Measurements from ENCODE around the gene CDK5. TPM values are rescaled to one million over a fixed set of nuclear protein-coding genes. Genes with fewer than 3 reads are reported as not detected.

Gene CDK5
- polyA plus RNA-seq, 1 donor from 2014 or later = 88.3 TPM

- Histone ChIP-seq H3K27me3 (ENCODE audit: insufficient read depth, low read depth, low read length) (no peaks in the 10 kb centered on the region), H4K20me1 (ENCODE audit: insufficient read depth) (no peaks in the 10 kb centered on the region), H3K9ac (ENCODE audit: low read length) (no peak overlapping the region), H3K4me2 (ENCODE audit: low read length) (no peak overlapping the region), H3K9me2 (ENCODE audit: insufficient read depth, low read length) (no peaks in the 10 kb centered on the region), H3K4me3 (ENCODE audit: low read length) (no peak overlapping the region), H3K79me2 (replicated peaks; ENCODE audit: insufficient read depth, low read length) (peaks cover 3% of the 10 kb centered on the region), H3F3A (ENCODE audit: insufficient read depth, low read length, poor library complexity, severe bottlenecking) (no peaks in the 10 kb centered on the region), H3K9me3 (ENCODE audit: low read length) (no peaks in the 10 kb centered on the region), H3K36me3 (ENCODE audit: insufficient read depth, low read length) (no peaks in the 10 kb centered on the region), H3K27ac (ENCODE audit: low read length) (no peak overlapping the region), H2AFZ (ENCODE audit: low read depth, low read length) (no peak overlapping the region)
- TF ChIP-seq, protein P1, sequence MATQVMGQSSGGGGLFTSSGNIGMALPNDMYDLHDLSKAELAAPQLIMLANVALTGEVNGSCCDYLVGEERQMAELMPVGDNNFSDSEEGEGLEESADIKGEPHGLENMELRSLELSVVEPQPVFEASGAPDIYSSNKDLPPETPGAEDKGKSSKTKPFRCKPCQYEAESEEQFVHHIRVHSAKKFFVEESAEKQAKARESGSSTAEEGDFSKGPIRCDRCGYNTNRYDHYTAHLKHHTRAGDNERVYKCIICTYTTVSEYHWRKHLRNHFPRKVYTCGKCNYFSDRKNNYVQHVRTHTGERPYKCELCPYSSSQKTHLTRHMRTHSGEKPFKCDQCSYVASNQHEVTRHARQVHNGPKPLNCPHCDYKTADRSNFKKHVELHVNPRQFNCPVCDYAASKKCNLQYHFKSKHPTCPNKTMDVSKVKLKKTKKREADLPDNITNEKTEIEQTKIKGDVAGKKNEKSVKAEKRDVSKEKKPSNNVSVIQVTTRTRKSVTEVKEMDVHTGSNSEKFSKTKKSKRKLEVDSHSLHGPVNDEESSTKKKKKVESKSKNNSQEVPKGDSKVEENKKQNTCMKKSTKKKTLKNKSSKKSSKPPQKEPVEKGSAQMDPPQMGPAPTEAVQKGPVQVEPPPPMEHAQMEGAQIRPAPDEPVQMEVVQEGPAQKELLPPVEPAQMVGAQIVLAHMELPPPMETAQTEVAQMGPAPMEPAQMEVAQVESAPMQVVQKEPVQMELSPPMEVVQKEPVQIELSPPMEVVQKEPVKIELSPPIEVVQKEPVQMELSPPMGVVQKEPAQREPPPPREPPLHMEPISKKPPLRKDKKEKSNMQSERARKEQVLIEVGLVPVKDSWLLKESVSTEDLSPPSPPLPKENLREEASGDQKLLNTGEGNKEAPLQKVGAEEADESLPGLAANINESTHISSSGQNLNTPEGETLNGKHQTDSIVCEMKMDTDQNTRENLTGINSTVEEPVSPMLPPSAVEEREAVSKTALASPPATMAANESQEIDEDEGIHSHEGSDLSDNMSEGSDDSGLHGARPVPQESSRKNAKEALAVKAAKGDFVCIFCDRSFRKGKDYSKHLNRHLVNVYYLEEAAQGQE (IDR thresholded peaks at IDR 0.05; ENCODE audit: borderline replicate concordance) = no peak
- TF ChIP-seq RAD21 (conservative IDR thresholded peaks at IDR 0.05) = no peak
- no peak for TF ChIP-seq MXI1 (conservative IDR thresholded peaks at IDR 0.05; ENCODE audit: poor library complexity, severe bottlenecking)
- no peak for TF ChIP-seq EP300 (conservative IDR thresholded peaks at IDR 0.05; ENCODE audit: poor library complexity, severe bottlenecking)
- no peak for TF ChIP-seq TAF1 (IDR thresholded peaks at IDR 0.05; ENCODE audit: low read depth)
- TF ChIP-seq EZH2 (IDR thresholded peaks at IDR 0.05; ENCODE audit: borderline replicate concordance, insufficient read depth, low read length, poor library complexity, severe bottlenecking) = no peak
- TF ChIP-seq POLR2AphosphoS5 (IDR thresholded peaks at IDR 0.05) = no peak
- TF ChIP-seq CTCF (IDR thresholded peaks at IDR 0.05; ENCODE audit: poor library complexity, severe bottlenecking) = no peak
- TF ChIP-seq SMC3 (conservative IDR thresholded peaks at IDR 0.05; ENCODE audit: poor library complexity) = no peak
Observed at GRCh38 chr7:151025924-151026671, 31.6 kb downstream of the CDK5 start.

DNA sequence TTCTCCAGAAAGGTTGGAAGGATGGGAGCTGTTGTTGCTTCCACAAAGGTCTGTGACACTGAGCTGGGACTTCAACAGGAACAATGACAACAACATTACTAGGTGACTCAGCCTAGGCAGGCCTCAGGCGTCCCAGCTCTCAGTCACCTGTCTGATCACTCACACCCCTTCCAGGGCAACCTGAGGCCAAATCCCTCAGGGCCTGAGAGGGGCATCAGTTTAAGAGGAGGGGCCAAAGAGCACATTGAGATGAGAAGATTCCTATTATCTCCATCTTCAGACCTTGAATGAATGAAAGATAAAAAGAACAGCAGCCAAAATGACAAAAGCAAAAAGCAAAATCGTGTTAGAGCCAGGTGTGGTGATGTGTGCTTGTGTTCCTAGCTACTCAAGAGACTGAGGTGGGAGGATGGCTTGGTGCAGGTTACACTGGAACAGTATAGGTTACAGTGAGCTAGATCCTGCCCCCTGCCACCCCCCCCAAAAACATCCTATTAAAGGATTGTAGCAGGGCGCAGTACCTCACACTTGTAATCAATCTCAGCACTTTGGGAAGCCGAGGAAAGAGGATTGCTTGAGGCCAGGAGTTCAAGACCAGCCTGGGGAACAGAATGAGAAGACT, 33.2 kb downstream of the CDK5 start, which contains the start of gene ATG9B:
ATG9B (minus strand) TSS at position 60 of the 622 bp plus-strand sequence. CDS start 71 bp downstream, outside the sequence.
- H3K9me2 ChIP-seq (ENCODE audit: insufficient read depth, low read length) = no peaks in the 10 kb centered on the region
- H3K27ac ChIP-seq (ENCODE audit: low read length) = no peak within 1 kb of the TSS
- no peak within 1 kb of the TSS for H3K9ac ChIP-seq (ENCODE audit: low read length)
- H3K36me3 ChIP-seq (ENCODE audit: insufficient read depth, low read length) = no peaks in the 10 kb centered on the region
- H4K20me1 ChIP-seq (ENCODE audit: insufficient read depth) = no peaks in the 10 kb centered on the region
- TF ChIP-seq TAF1 (IDR thresholded peaks at IDR 0.05; ENCODE audit: low read depth) (no peak), EP300 (conservative IDR thresholded peaks at IDR 0.05; ENCODE audit: poor library complexity, severe bottlenecking) (no peak), POLR2AphosphoS5 (IDR thresholded peaks at IDR 0.05) (no peak)
- TF ChIP-seq, protein P1 (IDR thresholded peaks at IDR 0.05; ENCODE audit: borderline replicate concordance) = no peak
- H3K27me3 ChIP-seq (ENCODE audit: insufficient read depth, low read depth, low read length) = peaks cover 7% of the 10 kb centered on the region
- H3K4me2 ChIP-seq (ENCODE audit: low read length) = no peak within 1 kb of the TSS
- no peak within 1 kb of the TSS for H2AFZ ChIP-seq (ENCODE audit: low read depth, low read length)
- H3K79me2 ChIP-seq (replicated peaks; ENCODE audit: insufficient read depth, low read length) = peaks cover 3% of the 10 kb centered on the region
- no peaks in the 10 kb centered on the region for H3K9me3 ChIP-seq (ENCODE audit: low read length)
- no peak within 1 kb of the TSS for H3K4me3 ChIP-seq (ENCODE audit: low read length)
- no peaks in the 10 kb centered on the region for H3F3A ChIP-seq (ENCODE audit: insufficient read depth, low read length, poor library complexity, severe bottlenecking)
